ENCODE measurements around the gene NCAPD2.

- TF ChIP-seq, protein P1, sequence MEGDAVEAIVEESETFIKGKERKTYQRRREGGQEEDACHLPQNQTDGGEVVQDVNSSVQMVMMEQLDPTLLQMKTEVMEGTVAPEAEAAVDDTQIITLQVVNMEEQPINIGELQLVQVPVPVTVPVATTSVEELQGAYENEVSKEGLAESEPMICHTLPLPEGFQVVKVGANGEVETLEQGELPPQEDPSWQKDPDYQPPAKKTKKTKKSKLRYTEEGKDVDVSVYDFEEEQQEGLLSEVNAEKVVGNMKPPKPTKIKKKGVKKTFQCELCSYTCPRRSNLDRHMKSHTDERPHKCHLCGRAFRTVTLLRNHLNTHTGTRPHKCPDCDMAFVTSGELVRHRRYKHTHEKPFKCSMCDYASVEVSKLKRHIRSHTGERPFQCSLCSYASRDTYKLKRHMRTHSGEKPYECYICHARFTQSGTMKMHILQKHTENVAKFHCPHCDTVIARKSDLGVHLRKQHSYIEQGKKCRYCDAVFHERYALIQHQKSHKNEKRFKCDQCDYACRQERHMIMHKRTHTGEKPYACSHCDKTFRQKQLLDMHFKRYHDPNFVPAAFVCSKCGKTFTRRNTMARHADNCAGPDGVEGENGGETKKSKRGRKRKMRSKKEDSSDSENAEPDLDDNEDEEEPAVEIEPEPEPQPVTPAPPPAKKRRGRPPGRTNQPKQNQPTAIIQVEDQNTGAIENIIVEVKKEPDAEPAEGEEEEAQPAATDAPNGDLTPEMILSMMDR (conservative IDR thresholded peaks at IDR 0.05; ENCODE audit: low read depth, low read length): no peak
- no peak for TF ChIP-seq POLR2A (IDR thresholded peaks at IDR 0.05; ENCODE audit: low read depth, low read length)
- no peak for TF ChIP-seq RAD21 (IDR thresholded peaks at IDR 0.05; ENCODE audit: low read length)
- TF ChIP-seq, protein P2, sequence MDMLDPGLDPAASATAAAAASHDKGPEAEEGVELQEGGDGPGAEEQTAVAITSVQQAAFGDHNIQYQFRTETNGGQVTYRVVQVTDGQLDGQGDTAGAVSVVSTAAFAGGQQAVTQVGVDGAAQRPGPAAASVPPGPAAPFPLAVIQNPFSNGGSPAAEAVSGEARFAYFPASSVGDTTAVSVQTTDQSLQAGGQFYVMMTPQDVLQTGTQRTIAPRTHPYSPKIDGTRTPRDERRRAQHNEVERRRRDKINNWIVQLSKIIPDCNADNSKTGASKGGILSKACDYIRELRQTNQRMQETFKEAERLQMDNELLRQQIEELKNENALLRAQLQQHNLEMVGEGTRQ (IDR thresholded peaks at IDR 0.05; ENCODE audit: low read depth, low read length): no peak
- TF ChIP-seq SMC3 (IDR thresholded peaks at IDR 0.05; ENCODE audit: low read depth, low read length): no peak
- TF ChIP-seq, protein P3, sequence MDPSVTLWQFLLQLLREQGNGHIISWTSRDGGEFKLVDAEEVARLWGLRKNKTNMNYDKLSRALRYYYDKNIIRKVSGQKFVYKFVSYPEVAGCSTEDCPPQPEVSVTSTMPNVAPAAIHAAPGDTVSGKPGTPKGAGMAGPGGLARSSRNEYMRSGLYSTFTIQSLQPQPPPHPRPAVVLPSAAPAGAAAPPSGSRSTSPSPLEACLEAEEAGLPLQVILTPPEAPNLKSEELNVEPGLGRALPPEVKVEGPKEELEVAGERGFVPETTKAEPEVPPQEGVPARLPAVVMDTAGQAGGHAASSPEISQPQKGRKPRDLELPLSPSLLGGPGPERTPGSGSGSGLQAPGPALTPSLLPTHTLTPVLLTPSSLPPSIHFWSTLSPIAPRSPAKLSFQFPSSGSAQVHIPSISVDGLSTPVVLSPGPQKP (IDR thresholded peaks at IDR 0.05; ENCODE audit: borderline replicate concordance, low read depth, low read length): no peak
- TF ChIP-seq CHD1 (IDR thresholded peaks at IDR 0.05; ENCODE audit: low read depth, low read length): no peak
- no peak for TF ChIP-seq MAZ (IDR thresholded peaks at IDR 0.05; ENCODE audit: borderline replicate concordance, low read depth, low read length)
- no peak for TF ChIP-seq RFX5 (IDR thresholded peaks at IDR 0.05; ENCODE audit: low read depth, low read length)
Observed at GRCh38 chr12:6478416-6478815, 15.5 kb upstream of the NCAPD2 start.
